NCI-H187 (cell line): ENCODE data around the gene IGSF9B.
A peak's percentile ranks its signal among the peaks of the same experiment; 100 is the strongest.
"Not testable (repeated sequence)": the region's sequence is repeated elsewhere in the genome, so short reads cannot be mapped to it uniquely, and the experiment has no call there.

Experiments
- DNase-seq, 2 experiments: peaks; one replicate each; lab custom pipeline; 2025; lab: John Stamatoyannopoulos, UW

The IGSF9B gene

GRCh38 chr11:133956650-133957633, at the start of gene IGSF9B:
TSS of gene IGSF9B (minus strand) at chr11:133956968. CDS start at chr11:133956754, 214 bp downstream.
- DNase-seq, result peak; percentile 71 to 83

DNA sequence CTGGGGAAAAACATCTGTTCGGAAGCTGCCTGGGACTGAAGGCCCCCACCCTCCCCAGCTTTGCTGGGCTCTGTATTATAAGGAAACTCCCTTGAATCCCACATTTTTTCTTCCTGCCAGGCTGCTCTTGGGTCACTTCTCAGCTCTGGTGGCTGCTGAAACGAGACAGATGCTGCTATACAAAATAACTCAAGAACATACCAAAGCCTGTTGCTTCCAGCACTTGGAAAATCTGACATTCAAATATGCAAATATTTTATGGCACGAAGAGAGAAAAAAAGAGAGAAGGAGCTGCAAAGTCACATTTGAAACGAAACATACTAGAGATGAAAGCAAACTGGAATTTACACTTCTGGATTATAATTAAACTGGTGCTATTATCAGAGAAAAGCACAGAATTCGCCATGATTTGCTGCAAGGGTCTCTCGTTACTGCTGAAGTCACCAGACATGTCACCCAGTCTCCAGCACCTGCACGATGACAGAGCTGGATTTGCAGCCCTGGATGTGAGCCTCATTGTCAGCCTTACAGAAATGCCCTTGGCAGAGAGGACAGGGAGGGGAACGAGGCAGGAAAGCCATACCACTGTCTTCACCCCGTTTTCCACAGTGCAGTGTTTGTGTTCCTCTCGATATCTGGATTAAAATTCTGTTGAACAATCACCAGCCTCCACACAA, 47.9 kb upstream of the IGSF9B start:
- DNase-seq, result no peak

DNA sequence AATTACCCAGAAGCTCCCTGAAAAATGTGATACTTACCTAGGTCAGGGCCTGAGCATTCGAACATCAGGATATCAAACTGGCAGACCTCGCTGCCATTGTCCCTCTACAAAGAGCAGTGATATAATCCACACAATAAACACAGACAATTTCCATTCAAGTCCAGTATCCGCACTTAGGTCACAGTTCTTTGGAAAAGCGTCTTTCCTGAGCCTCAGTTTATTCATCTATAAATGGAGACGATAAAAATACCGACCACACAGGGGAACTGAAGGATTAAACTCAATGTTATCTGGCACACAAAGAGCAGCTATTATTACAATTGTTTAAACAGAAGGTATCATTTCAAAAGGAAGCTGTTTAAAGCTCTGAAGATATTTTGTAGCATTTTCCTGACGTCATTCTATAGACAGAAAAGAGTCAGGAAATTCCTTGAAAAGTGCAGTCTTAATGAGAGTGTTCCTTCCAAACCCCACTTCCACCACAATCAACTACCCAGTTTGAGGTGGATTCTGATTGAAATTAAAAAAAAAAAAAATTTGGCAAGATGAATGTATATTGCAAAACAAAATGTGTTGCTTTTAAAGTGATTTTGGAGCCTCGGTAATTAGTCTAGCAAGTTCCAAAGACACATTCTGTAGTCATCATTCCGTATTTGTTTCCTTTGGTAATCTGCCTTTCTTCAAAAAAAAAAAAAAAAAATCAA, 47.2 kb upstream of the IGSF9B start:
- no peak for DNase-seq

GRCh38 chr11:134002819-134003218, 46.1 kb upstream of the IGSF9B start:
- DNase-seq, result not testable (repeated sequence)

DNA sequence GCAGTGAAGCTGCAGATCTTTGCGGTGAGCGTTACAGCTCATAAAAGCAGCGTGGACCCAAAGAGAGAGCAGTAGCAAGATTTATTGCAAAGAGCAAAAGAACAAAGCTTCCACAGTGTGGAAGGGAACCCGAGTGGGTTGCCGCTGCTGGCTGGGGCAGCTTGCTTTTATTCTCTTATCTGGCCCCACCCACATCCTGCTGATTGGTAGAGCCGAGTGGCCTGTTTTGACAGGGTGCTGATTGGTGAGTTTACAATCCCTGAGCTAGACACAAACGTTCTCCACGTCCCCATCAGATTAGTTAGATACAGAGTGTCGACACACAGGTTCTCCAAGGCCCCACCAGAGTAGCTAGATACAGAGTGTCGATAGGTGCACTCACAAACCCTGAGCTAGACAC, 45.6 kb upstream of the IGSF9B start:
- DNase-seq, result not testable (repeated sequence)

DNA sequence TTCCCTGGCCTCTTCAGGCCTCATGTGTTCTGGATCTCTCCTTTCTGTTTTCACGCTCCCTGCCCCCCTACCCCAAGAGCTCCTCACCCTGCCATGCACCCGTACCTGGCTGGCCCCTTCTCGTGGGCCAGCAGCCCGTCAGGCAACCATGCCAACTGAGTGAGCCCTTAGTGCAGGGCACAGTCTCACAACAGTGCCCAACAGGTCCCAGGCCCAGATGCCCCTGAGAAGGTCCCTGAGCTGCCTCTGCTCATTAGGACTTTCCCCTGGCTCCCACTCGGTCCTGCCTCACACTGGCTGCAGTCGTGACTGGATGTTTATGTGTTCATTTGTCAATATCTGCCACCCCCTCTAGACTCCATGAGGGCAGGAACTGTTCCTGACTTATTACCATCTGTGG, 44.8 kb upstream of the IGSF9B start:
- no peak for DNase-seq

GRCh38 chr11:134001088-134001487, 44.3 kb upstream of the IGSF9B start:
- no peak for DNase-seq

DNA sequence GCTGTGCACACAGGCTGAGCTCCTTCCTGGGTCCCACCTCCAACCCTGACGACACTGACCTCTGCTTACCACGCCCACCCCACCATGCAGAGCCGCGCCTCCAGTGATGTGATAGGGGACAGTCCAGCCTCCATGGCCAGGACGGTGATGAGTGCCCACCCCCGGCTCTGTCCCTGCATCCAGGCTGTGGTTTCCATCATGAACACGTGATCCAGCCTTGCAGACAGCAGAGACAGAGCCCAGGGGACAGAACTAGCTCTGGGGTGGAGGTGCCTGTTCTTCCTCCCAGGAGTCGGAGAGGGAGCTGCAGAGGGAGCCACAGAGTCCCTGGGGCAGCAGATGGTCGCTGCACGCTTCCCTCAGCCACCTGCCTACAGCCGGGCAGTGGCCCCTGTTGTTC, 42.6 kb upstream of the IGSF9B start:
- no peak for DNase-seq

DNA sequence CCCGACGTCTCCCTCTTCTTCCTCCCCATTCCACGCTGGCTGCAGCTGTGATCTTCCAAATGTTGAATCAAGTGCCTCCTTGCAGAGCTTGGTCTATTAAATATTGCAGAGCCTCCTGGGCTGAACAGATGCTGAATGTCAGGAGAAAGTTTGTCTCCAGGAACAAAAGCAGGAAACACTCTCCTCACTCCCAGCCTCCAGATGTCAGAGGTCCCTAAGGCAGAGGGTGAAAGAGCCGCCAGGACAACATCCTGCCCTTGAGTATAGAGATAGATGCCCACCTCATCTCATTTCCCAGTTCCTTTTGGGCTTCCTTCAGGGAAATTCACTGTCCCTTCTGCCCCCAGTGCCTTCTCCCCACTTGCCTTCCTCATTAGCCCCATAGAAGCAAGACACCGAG, 40.8 kb upstream of the IGSF9B start:
- no peak for DNase-seq

GRCh38 chr11:133996671-133997070, 39.9 kb upstream of the IGSF9B start:
- DNase-seq, result no peak

DNA sequence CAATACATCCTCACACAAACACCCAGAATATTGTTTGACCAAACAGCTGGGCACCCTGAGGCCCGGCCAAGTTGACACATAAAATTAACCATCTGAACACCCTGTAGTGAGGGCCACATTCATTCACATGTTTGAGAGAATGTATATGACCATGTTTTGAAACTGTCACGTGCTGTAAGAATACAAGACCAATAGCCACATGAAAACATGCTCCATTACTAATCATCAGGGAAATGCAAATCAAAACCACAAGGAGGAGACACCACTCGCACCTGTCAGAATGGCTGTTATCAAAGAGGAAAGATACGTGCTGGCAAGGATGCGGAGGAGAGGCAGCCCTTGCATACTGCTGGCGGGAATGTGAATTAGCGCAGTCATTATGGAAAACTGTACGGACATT, 38.3 kb upstream of the IGSF9B start:
- DNase-seq, result no peak

GRCh38 chr11:133993921-133994320, 37.2 kb upstream of the IGSF9B start:
- no peak for DNase-seq

DNA sequence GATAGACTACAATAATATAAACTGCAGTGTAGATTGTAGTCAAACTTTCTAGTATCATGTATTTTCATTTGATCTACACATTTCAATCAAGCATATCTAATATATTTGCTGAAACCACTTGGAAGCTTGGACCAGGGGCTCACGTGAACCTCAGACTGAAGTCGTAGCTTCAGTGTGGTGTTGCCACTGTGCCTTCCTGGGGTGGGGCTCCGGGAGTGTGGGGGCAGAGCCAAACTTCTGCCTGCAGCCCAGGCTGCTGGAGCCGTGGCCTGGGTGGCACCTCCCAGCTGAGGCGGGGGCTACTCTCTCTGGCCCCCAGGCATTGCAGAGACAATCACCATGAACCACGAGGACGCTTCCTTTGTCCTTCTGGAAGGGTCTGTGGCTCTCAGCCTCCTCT, 36.3 kb upstream of the IGSF9B start:
- DNase-seq, result no peak

DNA sequence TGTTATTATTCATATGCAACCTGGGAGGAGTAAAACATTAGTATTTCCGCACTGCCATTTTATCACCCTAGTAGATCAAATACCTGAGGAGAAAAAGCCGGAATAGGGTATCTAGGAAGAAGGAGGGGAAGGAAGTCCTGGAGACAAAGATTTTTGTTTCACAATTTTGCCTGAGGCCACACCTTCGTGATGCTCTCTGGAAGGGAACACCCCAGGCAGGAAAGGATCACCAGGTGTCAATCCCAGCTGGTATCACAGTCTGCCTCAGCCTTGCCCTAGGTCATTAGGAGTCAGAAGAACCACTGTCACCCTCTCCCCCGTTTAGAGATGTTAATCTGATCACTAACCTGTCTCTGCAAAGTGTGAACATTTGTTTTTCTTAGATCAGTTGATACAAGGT, 35.4 kb upstream of the IGSF9B start:
- DNase-seq, result no peak

DNA sequence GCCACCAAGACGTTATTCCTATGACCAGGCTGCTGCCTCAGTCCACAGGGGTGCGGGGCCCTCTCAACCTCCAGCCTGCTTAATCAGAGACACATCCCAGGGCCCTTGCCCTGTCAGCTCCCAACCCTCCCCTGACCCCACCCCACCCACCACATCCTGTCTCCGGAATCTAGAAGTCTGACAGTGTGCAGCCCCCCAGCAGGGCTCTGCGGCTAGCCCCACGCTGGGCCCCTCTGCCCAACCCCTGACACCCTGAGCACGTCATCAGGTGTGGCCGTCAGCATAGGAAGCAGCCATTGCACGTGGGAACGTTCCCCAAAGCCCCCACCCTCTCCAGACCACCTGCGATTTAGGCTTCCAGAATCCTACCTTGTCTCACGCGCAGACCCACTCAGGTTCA, 34.3 kb upstream of the IGSF9B start:
- DNase-seq, result no peak

DNA sequence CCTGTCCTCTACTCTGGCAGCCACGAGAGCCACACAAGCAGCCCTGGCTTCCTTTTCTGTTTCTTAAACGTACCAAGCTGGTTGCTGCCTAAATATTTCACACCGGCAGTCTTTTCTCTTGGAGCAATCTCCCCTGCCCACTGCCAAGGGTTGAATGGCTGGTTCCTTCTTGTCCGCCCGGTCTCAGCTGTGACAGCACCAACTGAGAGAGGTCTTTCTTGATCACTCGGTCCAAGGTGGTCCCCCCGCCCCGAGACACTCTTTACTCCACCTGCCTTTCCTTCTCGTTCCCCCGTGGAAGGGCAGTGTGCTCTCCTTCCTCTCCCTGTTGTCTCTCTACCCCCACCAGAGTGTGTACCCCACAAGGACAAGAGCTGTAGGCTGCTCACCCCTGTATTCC, 33.7 kb upstream of the IGSF9B start:
- DNase-seq, result no peak

DNA sequence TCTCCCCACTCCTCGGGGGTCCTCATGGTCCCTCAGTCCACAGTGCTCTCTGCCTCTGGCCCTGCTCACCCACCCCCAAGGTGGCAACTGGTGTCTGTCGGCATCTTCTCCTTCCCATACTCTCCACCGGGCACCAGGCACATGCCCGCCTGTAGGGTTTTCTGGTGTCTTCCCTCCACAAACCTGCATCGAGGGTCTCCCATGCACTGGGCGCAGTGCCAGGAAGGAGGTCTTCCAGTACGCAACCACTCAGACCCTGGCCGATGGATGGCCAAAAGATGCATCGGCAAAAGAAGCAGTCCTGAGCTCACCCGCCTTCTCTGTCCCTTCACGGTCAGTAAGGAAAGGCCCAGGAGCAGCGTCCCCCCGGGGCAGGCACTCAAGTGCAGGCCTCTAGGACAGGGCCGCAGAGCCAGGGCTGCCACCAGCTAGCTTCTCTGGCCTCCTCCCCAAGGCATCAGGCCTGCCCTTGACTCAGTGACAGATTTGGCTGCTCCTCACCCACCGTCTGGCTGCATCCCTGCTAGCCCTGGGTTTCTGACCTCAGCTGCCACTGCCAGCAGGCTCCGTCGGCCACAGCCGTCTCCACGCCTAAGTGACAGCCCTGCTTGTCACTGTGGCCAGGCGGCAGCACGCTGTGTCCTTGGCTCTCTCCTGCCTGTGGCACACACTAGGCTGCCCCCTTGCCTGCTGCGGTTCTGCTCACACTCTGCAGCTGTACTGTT, 32.1 kb upstream of the IGSF9B start:
- DNase-seq, result no peak

DNA sequence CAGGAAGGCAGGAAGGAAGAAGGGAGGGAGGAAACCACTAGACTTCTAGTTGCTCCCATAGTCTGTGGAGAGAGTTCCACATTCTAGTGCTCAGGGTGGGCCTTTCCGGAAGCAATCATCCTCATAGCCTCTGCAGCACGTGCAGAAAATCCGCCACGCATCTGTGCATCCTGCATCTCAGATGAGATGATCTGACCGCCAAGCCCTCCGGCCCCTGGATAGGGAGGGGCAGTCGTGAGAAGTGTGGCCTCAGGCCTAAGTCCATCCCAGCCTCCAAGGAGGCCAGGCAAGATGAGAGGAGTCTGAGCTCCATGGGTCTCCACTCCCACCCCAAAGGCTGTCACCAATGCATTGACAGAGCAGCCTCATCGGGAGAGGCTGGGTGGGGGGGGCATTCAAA, 30.4 kb upstream of the IGSF9B start:
- no peak for DNase-seq

GRCh38 chr11:133985981-133986944, 29.5 kb upstream of the IGSF9B start:
- no peak for DNase-seq

GRCh38 chr11:133984828-133985227, 28.1 kb upstream of the IGSF9B start:
- DNase-seq, result no peak
